Lower leg skin (tissue), 3 donors: ENCODE measurements around the gene RAB8A.

ENCODE experiments used
- POLR2A ChIP-seq, 2 donors: fragments of 450-650 bp; IDR thresholded peaks; one replicate each; pipeline ENCODE4 v1.6.1; 2016 to 2017; ENCODE audit warnings: antibody characterized with exemption in 2 of 2, mild to moderate bottlenecking in 1 of 2, moderate library complexity in 1 of 2
- TF ChIP-seq, protein P1 (sequence below), 3 donors: fragments of 450-650 bp; IDR thresholded peaks; one replicate each; pipeline ENCODE4 v1.5.1; 2016; ENCODE audit warnings: antibody characterized with exemption in 3 of 3, mild to moderate bottlenecking in 3 of 3, moderate library complexity in 2 of 3

- TF ChIP-seq, protein P1, sequence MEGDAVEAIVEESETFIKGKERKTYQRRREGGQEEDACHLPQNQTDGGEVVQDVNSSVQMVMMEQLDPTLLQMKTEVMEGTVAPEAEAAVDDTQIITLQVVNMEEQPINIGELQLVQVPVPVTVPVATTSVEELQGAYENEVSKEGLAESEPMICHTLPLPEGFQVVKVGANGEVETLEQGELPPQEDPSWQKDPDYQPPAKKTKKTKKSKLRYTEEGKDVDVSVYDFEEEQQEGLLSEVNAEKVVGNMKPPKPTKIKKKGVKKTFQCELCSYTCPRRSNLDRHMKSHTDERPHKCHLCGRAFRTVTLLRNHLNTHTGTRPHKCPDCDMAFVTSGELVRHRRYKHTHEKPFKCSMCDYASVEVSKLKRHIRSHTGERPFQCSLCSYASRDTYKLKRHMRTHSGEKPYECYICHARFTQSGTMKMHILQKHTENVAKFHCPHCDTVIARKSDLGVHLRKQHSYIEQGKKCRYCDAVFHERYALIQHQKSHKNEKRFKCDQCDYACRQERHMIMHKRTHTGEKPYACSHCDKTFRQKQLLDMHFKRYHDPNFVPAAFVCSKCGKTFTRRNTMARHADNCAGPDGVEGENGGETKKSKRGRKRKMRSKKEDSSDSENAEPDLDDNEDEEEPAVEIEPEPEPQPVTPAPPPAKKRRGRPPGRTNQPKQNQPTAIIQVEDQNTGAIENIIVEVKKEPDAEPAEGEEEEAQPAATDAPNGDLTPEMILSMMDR (IDR thresholded peaks at IDR 0.05), result no peak
- TF ChIP-seq POLR2A (IDR thresholded peaks at IDR 0.05), result no peak
These were observed 11.2 kb upstream of the RAB8A start for GRCh38 chr19:16100524-16100923.
